ENCODE results near the gene KIAA0825. TPM values are rescaled to one million over a fixed set of nuclear protein-coding genes. Genes with fewer than 3 reads are reported as not detected.

The KIAA0825 gene
- total and polyA plus RNA-seq, 2 experiments from 2014 or later: 1.7 to 1.8 TPM

DNA sequence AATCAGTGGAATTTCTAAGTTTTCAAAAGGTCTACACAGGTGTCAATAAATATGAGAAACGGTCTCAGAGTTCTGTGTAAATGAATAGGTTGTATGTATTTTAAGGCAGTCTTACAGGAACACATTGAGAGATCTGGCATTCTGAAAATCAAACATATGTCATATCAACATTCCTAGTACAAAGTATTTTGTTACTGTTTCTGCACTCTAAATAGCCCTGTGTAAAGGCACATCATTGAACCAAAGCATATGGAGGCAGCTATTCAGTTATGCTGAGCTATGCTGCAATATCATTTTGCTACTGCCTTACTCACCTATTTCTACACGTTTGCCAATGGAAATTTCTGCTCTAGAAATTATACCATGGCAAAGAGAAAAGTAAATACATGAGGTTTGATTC, 379.1 kb downstream of the KIAA0825 start (continued):
- TF ChIP-seq JUNB (IDR thresholded peaks at IDR 0.05; ENCODE audit: unreplicated experiment): no peak
- no peak for TF ChIP-seq EZH2 (IDR thresholded peaks at IDR 0.05; ENCODE audit: low read depth, unreplicated experiment)
- no peak for TF ChIP-seq ZNF114 (CRISPR knock-in tag; IDR thresholded peaks at IDR 0.05)
- TF ChIP-seq, protein P1, sequence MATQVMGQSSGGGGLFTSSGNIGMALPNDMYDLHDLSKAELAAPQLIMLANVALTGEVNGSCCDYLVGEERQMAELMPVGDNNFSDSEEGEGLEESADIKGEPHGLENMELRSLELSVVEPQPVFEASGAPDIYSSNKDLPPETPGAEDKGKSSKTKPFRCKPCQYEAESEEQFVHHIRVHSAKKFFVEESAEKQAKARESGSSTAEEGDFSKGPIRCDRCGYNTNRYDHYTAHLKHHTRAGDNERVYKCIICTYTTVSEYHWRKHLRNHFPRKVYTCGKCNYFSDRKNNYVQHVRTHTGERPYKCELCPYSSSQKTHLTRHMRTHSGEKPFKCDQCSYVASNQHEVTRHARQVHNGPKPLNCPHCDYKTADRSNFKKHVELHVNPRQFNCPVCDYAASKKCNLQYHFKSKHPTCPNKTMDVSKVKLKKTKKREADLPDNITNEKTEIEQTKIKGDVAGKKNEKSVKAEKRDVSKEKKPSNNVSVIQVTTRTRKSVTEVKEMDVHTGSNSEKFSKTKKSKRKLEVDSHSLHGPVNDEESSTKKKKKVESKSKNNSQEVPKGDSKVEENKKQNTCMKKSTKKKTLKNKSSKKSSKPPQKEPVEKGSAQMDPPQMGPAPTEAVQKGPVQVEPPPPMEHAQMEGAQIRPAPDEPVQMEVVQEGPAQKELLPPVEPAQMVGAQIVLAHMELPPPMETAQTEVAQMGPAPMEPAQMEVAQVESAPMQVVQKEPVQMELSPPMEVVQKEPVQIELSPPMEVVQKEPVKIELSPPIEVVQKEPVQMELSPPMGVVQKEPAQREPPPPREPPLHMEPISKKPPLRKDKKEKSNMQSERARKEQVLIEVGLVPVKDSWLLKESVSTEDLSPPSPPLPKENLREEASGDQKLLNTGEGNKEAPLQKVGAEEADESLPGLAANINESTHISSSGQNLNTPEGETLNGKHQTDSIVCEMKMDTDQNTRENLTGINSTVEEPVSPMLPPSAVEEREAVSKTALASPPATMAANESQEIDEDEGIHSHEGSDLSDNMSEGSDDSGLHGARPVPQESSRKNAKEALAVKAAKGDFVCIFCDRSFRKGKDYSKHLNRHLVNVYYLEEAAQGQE (IDR thresholded peaks at IDR 0.05; ENCODE audit: unreplicated experiment): no peak
- TF ChIP-seq POLR2AphosphoS5 (IDR thresholded peaks at IDR 0.05; ENCODE audit: low read depth): no peak
- TF ChIP-seq EZH2phosphoT487 (IDR thresholded peaks at IDR 0.05; ENCODE audit: unreplicated experiment): no peak
- TF ChIP-seq STAT1 (IDR thresholded peaks at IDR 0.05; ENCODE audit: unreplicated experiment): no peak
- no peak for TF ChIP-seq ZNF331 (CRISPR knock-in tag; IDR thresholded peaks at IDR 0.05; ENCODE audit: low read depth)
- TF ChIP-seq, protein P2, sequence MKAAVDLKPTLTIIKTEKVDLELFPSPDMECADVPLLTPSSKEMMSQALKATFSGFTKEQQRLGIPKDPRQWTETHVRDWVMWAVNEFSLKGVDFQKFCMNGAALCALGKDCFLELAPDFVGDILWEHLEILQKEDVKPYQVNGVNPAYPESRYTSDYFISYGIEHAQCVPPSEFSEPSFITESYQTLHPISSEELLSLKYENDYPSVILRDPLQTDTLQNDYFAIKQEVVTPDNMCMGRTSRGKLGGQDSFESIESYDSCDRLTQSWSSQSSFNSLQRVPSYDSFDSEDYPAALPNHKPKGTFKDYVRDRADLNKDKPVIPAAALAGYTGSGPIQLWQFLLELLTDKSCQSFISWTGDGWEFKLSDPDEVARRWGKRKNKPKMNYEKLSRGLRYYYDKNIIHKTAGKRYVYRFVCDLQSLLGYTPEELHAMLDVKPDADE (IDR thresholded peaks at IDR 0.05): no peak
- no peak for TF ChIP-seq CREB1 (CRISPR knock-in tag; IDR thresholded peaks at IDR 0.05; ENCODE audit: low read depth)
- TF ChIP-seq NANOG (IDR thresholded peaks at IDR 0.05; ENCODE audit: borderline replicate concordance): no peak

DNA sequence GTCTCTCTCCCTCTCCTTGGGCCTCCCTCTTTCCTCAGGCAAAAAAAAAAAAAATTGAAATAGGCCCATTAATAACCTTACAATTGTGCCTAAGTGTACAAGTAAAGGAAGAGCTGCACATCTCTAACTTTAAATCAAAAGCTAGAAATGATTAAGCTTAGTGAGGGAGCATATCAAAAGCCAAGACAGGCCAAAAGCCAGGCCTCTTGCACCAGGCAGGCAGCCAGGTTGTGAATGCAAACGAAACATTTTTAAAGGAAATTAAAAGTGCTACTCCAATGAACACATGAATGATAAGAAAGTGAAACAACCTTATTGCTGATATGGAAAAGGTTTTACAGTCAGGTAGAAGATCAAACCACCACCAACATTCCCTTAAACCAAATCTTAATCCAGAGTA, 383.4 kb downstream of the KIAA0825 start:
- Histone ChIP-seq H3K36me3 (ENCODE audit: insufficient read depth) (no peaks in the 10 kb centered on the region), H3K27me3 (ENCODE audit: insufficient read depth) (no peaks in the 10 kb centered on the region), H3K4me1 (ENCODE audit: insufficient read depth) (no peaks in the 10 kb centered on the region), H3F3A (replicated peaks; ENCODE audit: low read depth) (no peaks in the 10 kb centered on the region), H3K9me2 (ENCODE audit: insufficient read depth) (no peaks in the 10 kb centered on the region), H2AFZ (no peak overlapping the region), H3K79me2 (replicated peaks; ENCODE audit: insufficient read depth) (no peaks in the 10 kb centered on the region), H3K4me2 (no peak overlapping the region), H4K20me1 (replicated peaks; ENCODE audit: insufficient read depth) (no peaks in the 10 kb centered on the region), H3K4me3 (no peak overlapping the region), H3K27ac (ENCODE audit: low read depth) (no peak overlapping the region)
- Mint-ChIP-seq H3K4me3 (no peak overlapping the region), H3K27me3 (ENCODE audit: insufficient read depth, low read depth, poor library complexity) (no peaks in the 10 kb centered on the region), H3K4me1 (no peaks in the 10 kb centered on the region), H3K27ac (no peak overlapping the region), H3K36me3 (ENCODE audit: low read depth) (peaks cover 40% of the 10 kb centered on the region), H3K9me3 (peaks cover 21% of the 10 kb centered on the region)
- DNase-seq (ENCODE audit: low spot score) (no peak), ATAC-seq (no peak)
- TF ChIP-seq, protein P3, sequence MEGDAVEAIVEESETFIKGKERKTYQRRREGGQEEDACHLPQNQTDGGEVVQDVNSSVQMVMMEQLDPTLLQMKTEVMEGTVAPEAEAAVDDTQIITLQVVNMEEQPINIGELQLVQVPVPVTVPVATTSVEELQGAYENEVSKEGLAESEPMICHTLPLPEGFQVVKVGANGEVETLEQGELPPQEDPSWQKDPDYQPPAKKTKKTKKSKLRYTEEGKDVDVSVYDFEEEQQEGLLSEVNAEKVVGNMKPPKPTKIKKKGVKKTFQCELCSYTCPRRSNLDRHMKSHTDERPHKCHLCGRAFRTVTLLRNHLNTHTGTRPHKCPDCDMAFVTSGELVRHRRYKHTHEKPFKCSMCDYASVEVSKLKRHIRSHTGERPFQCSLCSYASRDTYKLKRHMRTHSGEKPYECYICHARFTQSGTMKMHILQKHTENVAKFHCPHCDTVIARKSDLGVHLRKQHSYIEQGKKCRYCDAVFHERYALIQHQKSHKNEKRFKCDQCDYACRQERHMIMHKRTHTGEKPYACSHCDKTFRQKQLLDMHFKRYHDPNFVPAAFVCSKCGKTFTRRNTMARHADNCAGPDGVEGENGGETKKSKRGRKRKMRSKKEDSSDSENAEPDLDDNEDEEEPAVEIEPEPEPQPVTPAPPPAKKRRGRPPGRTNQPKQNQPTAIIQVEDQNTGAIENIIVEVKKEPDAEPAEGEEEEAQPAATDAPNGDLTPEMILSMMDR (conservative IDR thresholded peaks at IDR 0.05; ENCODE audit: low read depth in 2 of 2): no peak
- TF ChIP-seq ZNF114 (CRISPR knock-in tag; IDR thresholded peaks at IDR 0.05): no peak
- TF ChIP-seq, protein P2 (IDR thresholded peaks at IDR 0.05): no peak
- no peak for TF ChIP-seq EZH2phosphoT487 (IDR thresholded peaks at IDR 0.05; ENCODE audit: unreplicated experiment)
- TF ChIP-seq STAT1 (IDR thresholded peaks at IDR 0.05; ENCODE audit: unreplicated experiment): no peak
- TF ChIP-seq POLR2AphosphoS5 (IDR thresholded peaks at IDR 0.05; ENCODE audit: low read depth): no peak
- TF ChIP-seq JUNB (IDR thresholded peaks at IDR 0.05; ENCODE audit: unreplicated experiment): no peak

All from GM23338 (cell line).